ENCODE results near the gene ZNF547. TPM values are rescaled to one million over a fixed set of nuclear protein-coding genes. Genes with fewer than 3 reads are reported as not detected.
"Not testable (repeated sequence)": the region's sequence is repeated elsewhere in the genome, so short reads cannot be mapped to it uniquely, and the experiment has no call there.

The ZNF547 gene
- total RNA-seq, 4 donors from 2014 or later = 2.5 to 7.0 (median 4.6) TPM

GRCh38 chr19:57363688-57364181, 384 bp downstream of the ZNF547 start:
- H3K4me3 ChIP-seq (replicated peaks in 1 of 3) = peak overlapping the region; percentile 44 to 85 (median 77)
- H3K9me3 ChIP-seq = no peaks in the 10 kb centered on the region
- no peaks in the 10 kb centered on the region for H3K27me3 ChIP-seq
- peak; percentile 15 to 30 for DNase-seq
- peaks cover 12 to 14% of the 10 kb centered on the region in 2 donors for H3K4me1 ChIP-seq
- peaks cover 0 to 5% of the 10 kb centered on the region in 2 donors for H3K36me3 ChIP-seq
- WGBS, 2 donors = 0 to 1% methylated on average over 4 to 17 of the region's 18 CpGs
- intact Hi-C loops (cut with DNase I) = loop anchor here (10.0 kb wide), 1 partner anchor 79 kb away; the partner anchor contains the start of gene ZNF460
- TF ChIP-seq, protein P1, sequence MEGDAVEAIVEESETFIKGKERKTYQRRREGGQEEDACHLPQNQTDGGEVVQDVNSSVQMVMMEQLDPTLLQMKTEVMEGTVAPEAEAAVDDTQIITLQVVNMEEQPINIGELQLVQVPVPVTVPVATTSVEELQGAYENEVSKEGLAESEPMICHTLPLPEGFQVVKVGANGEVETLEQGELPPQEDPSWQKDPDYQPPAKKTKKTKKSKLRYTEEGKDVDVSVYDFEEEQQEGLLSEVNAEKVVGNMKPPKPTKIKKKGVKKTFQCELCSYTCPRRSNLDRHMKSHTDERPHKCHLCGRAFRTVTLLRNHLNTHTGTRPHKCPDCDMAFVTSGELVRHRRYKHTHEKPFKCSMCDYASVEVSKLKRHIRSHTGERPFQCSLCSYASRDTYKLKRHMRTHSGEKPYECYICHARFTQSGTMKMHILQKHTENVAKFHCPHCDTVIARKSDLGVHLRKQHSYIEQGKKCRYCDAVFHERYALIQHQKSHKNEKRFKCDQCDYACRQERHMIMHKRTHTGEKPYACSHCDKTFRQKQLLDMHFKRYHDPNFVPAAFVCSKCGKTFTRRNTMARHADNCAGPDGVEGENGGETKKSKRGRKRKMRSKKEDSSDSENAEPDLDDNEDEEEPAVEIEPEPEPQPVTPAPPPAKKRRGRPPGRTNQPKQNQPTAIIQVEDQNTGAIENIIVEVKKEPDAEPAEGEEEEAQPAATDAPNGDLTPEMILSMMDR (IDR thresholded peaks at IDR 0.05) = no peak
- no peak for TF ChIP-seq POLR2A (IDR thresholded peaks at IDR 0.05)
- peak overlapping the region; percentile 71 to 95 (median 90) for H3K27ac ChIP-seq

DNA sequence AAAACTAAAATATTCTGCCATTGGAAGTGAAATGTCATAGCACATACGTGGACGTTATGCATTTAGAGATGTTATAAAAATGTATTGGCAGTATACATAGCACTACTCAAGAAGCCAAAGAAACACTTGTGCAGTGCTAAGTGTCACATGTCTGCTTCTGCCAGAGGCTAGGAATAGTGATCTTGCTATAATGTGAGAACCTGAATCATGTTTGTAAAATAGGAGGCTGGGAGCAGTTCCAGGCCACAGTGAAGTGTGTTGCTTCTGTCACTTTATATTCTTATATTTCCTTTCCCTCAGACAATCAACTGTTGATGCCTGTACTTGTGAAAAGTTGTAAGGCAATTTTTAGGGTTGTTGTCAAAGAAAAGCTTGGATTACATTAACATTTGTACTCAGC, 3.4 kb downstream of the ZNF547 start:
- no peak overlapping the region for H3K4me3 ChIP-seq (replicated peaks in 1 of 3)
- WGBS, 2 donors = 88 to 98% methylated on average over 2 of the region's 2 CpGs
- H3K4me1 ChIP-seq = peaks cover 12 to 14% of the 10 kb centered on the region in 2 donors
- TF ChIP-seq POLR2A (IDR thresholded peaks at IDR 0.05) = no peak
- TF ChIP-seq, protein P1 (IDR thresholded peaks at IDR 0.05) = no peak
- DNase-seq = no peak
- intact Hi-C loops (cut with DNase I) = loop anchor here (10.0 kb wide), 1 partner anchor 82 kb away; the partner anchor contains the start of gene ZNF460
- H3K9me3 ChIP-seq = no peaks in the 10 kb centered on the region
- H3K27me3 ChIP-seq = no peaks in the 10 kb centered on the region
- no peak overlapping the region for H3K27ac ChIP-seq
- H3K36me3 ChIP-seq = peaks cover 0 to under 1% of the 10 kb centered on the region in 2 donors

DNA sequence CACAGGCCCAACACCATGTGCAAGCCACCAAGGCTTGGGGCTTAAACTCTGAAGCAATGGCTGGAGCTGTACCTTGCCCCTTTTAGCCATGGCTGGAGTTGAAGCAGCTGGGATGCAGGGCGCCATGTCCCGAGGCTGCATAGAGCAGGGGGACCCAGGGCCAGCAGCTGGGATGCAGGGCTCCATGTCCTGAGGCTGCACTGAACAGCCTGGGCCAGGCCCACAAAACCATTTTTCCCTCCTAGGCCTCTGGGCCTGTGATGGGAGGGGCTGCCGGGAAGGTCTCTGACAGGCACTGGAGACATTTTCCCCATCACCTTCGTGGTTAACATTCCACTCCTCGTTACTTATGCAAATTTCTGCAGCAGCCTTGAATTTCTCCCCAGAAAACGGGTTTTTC, 10.8 kb downstream of the ZNF547 start:
- no peak for TF ChIP-seq POLR2A (IDR thresholded peaks at IDR 0.05)
- TF ChIP-seq, protein P1 (IDR thresholded peaks at IDR 0.05) = no peak
- Histone ChIP-seq H3K27ac (no peak overlapping the region), H3K9me3 (no peaks in the 10 kb centered on the region), H3K4me3 (replicated peaks in 1 of 3) (no peak overlapping the region), H3K36me3 (peaks cover 24 to 34% of the 10 kb centered on the region in 2 donors), H3K27me3 (no peaks in the 10 kb centered on the region), H3K4me1 (no peaks in the 10 kb centered on the region)
- 97% methylated on average over 4 to 6 of the region's 6 CpGs for WGBS, 2 donors
- intact Hi-C loops (cut with DNase I) = no loop called here
- no peak for DNase-seq

DNA sequence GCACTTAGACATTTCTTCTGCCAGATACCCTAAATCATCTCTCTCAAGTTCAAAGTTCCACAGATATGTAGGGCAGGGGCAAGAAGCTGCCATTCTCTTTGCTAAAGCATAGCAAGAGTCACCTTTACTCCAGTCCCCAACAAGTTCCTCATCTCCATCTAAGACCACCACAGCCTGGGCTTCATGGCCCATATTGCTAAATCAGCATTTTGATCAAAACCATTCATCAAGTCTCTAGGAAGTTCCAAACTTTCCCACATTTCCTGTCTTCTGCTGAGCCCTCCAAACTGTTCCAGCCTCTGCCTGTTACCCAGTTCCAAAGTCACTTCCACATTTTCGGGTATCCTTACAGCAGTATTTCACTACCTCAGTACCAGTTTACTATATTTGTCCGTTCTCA, 11.3 kb downstream of the ZNF547 start:
- DNase-seq; H3K27me3 ChIP-seq; H3K27ac ChIP-seq; H3K4me1 ChIP-seq; H3K9me3 ChIP-seq; intact Hi-C loops (cut with DNase I); H3K4me3 ChIP-seq (replicated peaks in 1 of 3): not testable (repeated sequence)
- H3K36me3 ChIP-seq = peaks cover 24 to 34% of the 10 kb centered on the region in 2 donors
- 97 to 100% methylated on average over 2 of the region's 2 CpGs for WGBS, 2 donors

GRCh38 chr19:57376151-57376550, 12.8 kb downstream of the ZNF547 start:
- TF ChIP-seq POLR2A (IDR thresholded peaks at IDR 0.05) = no peak
- TF ChIP-seq, protein P1 (IDR thresholded peaks at IDR 0.05) = no peak
- WGBS, 2 donors = 92 to 96% methylated on average over 6 of the region's 6 CpGs
- DNase-seq = no peak
- Histone ChIP-seq H3K4me1 (no peaks in the 10 kb centered on the region), H3K4me3 (replicated peaks in 1 of 3) (no peak overlapping the region), H3K27ac (no peak overlapping the region), H3K27me3 (no peaks in the 10 kb centered on the region), H3K36me3 (peaks cover 24 to 34% of the 10 kb centered on the region in 2 donors), H3K9me3 (no peaks in the 10 kb centered on the region)
- intact Hi-C loops (cut with DNase I) = no loop called here

All from thyroid gland (tissue), 4 donors.